LNCaP clone FGC (cell line): ENCODE results near the gene SATL1.

Experiments used
- DNase-seq: peaks from one replicate; pipeline ENCODE4 v3.0.0-alpha.2; 2011; ENCODE audit warnings: low read depth
- H3K4me3 ChIP-seq: 2 replicates; pipeline ENCODE4 v1.5.1; 2011; ENCODE audit warnings: mild to moderate bottlenecking, low read depth, low read length, control low read depth
- TF ChIP-seq, protein P1 (sequence below): IDR thresholded peaks from 2 replicates; pipeline ENCODE4 v1.5.1; 2012; ENCODE audit warnings: mild to moderate bottlenecking; ENCODE audit not compliant: control insufficient read depth, insufficient read depth; ENCODE audit errors: extremely low read depth

The SATL1 gene

DNA sequence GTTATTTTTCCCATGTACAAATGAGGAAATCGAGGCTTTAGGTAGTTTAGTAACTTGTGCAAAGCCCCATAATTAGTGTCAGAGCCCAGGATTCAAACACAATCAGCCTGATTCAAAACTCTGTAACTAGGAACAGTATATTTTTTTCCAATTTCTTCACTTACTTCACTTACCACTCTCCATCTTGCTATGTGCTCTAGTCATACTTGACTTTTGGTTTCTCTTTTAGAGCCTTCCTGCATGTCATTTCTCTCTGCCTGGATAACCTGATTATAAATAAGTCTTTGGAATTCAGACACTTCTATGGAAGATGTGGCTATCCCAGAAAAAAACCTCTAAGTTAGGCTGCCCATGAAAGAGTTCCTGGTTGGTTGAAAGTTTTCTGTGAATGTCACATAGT is 22.2 kb downstream of the SATL1 start:
- no peak for DNase-seq
- TF ChIP-seq, protein P1, sequence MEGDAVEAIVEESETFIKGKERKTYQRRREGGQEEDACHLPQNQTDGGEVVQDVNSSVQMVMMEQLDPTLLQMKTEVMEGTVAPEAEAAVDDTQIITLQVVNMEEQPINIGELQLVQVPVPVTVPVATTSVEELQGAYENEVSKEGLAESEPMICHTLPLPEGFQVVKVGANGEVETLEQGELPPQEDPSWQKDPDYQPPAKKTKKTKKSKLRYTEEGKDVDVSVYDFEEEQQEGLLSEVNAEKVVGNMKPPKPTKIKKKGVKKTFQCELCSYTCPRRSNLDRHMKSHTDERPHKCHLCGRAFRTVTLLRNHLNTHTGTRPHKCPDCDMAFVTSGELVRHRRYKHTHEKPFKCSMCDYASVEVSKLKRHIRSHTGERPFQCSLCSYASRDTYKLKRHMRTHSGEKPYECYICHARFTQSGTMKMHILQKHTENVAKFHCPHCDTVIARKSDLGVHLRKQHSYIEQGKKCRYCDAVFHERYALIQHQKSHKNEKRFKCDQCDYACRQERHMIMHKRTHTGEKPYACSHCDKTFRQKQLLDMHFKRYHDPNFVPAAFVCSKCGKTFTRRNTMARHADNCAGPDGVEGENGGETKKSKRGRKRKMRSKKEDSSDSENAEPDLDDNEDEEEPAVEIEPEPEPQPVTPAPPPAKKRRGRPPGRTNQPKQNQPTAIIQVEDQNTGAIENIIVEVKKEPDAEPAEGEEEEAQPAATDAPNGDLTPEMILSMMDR = no peak
- H3K4me3 ChIP-seq = no peak overlapping the region

DNA sequence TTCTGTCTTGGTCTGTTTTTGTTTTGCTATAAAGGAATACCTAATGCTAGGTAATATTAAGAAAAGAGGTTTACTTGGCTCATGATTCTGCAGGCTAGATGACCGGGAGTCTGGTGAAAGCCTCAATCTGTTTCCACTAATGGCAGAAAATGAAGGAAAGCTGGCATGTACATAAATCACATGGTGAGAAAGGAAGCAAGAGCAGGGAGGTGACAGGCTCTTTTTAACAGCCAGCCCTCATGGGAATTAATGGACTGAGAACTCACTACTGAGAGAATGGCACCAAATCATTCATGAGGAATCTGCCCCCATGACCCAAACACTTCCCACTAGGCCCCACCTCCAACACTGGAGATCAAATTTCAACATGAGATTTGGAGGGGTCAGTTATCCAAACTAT is 27.6 kb downstream of the SATL1 start:
- H3K4me3 ChIP-seq = no peak overlapping the region
- no peak for DNase-seq
- TF ChIP-seq, protein P1 = no peak

DNA sequence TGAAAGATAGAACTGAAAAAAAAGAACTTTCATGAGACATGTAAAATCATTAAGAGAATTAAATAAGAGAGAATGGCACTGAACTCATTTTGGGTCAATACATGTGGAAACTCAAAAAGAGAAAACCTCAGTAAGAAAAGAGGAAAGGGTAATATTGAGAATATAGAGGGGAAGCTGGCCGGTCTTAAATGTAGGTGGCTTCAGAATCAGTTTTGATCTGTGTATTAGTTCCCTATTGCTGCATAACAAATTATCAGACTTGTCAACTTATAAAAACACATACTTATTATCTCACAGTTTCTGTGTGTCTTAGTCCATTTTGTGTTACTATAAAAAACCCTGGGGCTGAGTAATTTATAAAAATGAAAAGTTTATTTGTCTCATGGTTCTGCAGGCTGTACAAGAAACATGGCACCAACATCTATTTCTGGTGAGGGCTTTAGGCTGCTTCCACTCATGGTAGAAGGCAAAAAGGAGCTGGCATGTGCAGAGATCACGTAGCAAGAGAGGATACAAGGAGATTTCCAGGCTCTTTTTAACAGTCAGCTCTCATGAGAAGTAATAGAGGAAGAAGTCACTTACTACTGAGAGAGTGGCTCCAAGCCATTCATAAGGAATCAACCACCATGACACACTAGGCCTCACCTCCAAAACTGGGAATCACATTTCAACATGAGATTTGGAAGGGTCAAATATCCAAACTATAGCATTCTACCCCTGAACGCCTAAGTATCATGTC is 29.6 kb downstream of the SATL1 start:
- no peak overlapping the region for H3K4me3 ChIP-seq
- TF ChIP-seq, protein P1 = no peak
- DNase-seq = no peak

DNA sequence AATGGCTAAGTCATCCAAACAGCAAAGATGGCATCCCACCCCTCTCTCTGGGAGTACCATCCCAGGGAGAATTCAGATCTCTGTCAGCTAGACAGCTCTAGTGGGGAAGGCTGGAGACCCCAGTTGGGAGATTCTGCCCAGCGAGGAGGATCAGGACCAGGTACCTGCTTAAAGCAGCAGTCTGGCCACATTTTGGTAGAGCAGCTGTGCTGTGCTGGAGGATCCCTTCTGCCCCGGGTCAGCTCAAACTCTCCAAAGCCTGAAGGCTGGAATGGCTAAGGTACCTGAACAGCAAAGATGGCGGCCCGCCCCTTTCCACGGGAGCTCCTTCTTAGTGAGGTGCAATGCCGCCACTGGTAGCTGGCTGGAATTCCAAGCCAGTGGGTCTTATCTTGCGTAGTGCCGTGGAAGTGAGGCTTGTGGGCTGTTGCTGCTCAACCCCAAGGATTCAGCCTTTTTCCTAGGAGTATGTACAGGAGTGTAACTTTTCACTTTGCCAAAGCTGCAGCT is 40.1 kb downstream of the SATL1 start:
- TF ChIP-seq, protein P1 = no peak
- H3K4me3 ChIP-seq = no peak overlapping the region
- DNase-seq = no peak

DNA sequence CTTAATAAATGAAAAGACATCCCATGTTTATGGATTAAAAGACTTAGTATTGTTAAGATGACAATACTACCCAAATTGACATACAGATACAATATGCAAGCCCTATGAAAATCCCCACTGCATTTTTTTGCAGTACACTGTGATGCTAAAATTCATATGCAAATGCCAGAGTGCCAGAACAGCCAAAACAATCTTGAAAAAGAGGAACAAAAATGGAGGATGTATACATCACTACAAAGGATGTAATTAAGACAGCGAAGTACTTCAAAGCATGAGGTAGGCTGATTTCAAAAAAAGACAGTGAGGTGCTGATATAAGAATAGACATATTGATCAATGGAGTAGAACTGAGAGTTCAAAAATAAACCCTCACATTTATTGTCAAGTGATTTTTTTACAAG is 47.3 kb downstream of the SATL1 start:
- no peak for DNase-seq
- no peak overlapping the region for H3K4me3 ChIP-seq
- TF ChIP-seq, protein P1 = no peak

DNA sequence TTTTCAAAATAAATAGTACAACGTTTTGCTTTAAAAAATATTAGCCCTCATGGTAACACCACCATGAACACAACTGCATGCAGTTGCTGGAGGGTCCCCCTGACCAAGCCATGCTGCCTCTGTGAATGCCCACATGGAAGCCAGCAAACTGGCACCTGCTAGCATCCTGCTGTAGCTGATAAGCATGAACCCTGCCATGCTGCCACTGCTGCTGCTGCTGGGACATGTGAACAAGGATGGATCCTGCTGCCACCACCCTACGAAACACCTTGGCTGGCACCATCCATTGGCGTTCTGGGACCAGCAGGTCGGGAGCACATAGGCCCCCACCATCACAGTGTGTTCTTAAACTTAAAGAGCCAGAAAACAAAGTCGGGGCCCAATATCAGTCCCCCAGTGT is 83.9 kb downstream of the SATL1 start:
- no peak overlapping the region for H3K4me3 ChIP-seq
- DNase-seq = no peak
- TF ChIP-seq, protein P1 = no peak

DNA sequence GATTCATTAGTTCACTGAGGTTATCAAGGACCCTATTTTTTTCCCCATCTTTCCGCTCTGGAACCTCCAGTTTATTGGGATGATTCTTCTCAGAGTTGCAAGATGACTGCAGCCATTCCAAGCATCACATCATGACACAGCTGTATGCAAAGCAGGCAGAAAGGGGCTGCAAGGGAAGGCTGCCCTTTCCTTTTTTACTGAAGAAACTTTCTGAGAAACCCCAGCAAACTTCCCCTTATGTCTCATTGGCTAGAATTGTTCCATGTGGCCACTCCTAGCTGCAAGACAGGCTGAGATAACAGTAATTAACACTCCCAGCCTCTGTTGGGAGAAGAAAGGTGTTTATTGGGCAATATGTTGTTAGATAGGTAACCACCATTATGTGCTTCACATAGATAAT is 102.6 kb downstream of the SATL1 start:
- H3K4me3 ChIP-seq = no peak overlapping the region
- DNase-seq = no peak
- TF ChIP-seq, protein P1 = no peak
